NT2/D1 (cell line): ENCODE measurements around the gene MLPH.

Experiments used
- DNase-seq: peaks from one replicate; pipeline ENCODE4 v3.0.0-alpha.2; 2011; ENCODE audit warnings: low read depth, low spot score
- H3K27me3 ChIP-seq: 2 replicates; pipeline ENCODE4 v1.6.0; 2011; ENCODE audit warnings: mild to moderate bottlenecking; ENCODE audit not compliant: insufficient read length, insufficient read depth
- H3K36me3 ChIP-seq: 2 replicates; pipeline ENCODE4 v1.6.1; 2011; ENCODE audit warnings: mild to moderate bottlenecking, low read length, mixed read lengths; ENCODE audit not compliant: insufficient read depth, insufficient read length
- H3K4me1 ChIP-seq: 2 replicates; pipeline ENCODE4 v1.5.1; 2011; ENCODE audit not compliant: insufficient read depth, insufficient read length
- H3K4me3 ChIP-seq: 2 replicates; pipeline ENCODE4 v1.5.1; 2011; ENCODE audit warnings: low read depth; ENCODE audit not compliant: insufficient read length
- H3K9ac ChIP-seq: 2 replicates; pipeline ENCODE4 v1.6.0; 2011; ENCODE audit warnings: low read depth; ENCODE audit not compliant: insufficient read length
- H3K9me3 ChIP-seq: 2 replicates; pipeline ENCODE4 v1.5.1; 2011; ENCODE audit warnings: mild to moderate bottlenecking, low read length; ENCODE audit not compliant: insufficient read depth
- SUZ12 ChIP-seq: IDR thresholded peaks from 2 replicates; pipeline ENCODE4 v1.6.1; 2011; ENCODE audit not compliant: insufficient read length, insufficient read depth; ENCODE audit errors: extremely low read depth
- YY1 ChIP-seq: IDR thresholded peaks from 2 replicates; pipeline ENCODE4 v1.6.1; 2011; ENCODE audit not compliant: insufficient read length, insufficient read depth
- ZNF274 ChIP-seq: IDR thresholded peaks from 2 replicates; pipeline ENCODE4 v1.6.1; 2011; ENCODE audit warnings: mild to moderate bottlenecking, low read depth, low read length

The MLPH gene

DNA sequence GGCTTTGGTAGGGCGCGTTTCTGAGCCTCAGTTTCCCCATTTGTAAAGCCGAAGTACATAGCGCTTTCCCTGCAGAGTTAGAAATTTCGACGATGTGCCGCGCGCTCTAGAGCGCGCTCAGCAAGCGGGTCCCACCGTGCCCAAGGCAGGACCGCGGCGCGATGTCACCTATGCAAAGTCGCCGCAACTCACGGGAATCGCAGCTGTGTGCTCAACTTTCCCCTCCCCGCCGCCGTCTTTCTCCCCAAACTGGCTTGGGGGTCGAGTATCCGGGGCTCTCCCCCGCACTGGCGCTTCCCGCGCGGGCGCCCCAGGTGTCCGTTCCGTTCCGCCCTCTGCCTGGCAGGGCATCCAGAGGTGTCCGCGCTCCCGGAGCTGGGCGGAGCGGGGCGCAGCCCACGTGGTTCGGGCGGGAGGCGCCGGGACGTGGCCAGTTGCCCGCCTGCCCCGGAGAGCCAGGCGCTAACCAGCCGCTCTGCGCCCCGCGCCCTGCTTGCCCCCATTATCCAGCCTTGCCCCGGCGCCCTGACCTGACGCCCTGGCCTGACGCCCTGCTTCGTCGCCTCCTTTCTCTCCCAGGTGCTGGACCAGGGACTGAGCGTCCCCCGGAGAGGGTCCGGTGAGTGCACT lies at the start of gene MLPH:
Gene MLPH (plus strand): TSS at position 433 of the 630 bp plus-strand sequence. CDS start 6,176 bp downstream, outside the sequence.
- Histone ChIP-seq H3K9me3 (peaks cover 14% of the 10 kb centered on the region), H3K4me1 (peaks cover 13% of the 10 kb centered on the region), H3K9ac (peak within 1 kb of the TSS; percentile 72), H3K4me3 (peak within 1 kb of the TSS; percentile 62), H3K27me3 (peaks cover 74% of the 10 kb centered on the region), H3K36me3 (no peaks in the 10 kb centered on the region)
- TF ChIP-seq SUZ12: peak; percentile 90
- no peak for TF ChIP-seq ZNF274
- DNase-seq: no peak

GRCh38 chr2:237437566-237437965 lies 49.5 kb upstream of the MLPH start:
- Histone ChIP-seq H3K27me3 (no peaks in the 10 kb centered on the region), H3K4me1 (peaks cover 8% of the 10 kb centered on the region), H3K36me3 (no peaks in the 10 kb centered on the region), H3K9ac (no peak overlapping the region), H3K4me3 (no peak overlapping the region), H3K9me3 (no peaks in the 10 kb centered on the region)
- no peak for DNase-seq
- TF ChIP-seq ZNF274: no peak
- TF ChIP-seq SUZ12: no peak
- no peak for TF ChIP-seq YY1

GRCh38 chr2:237438080-237438940 lies 48.7 kb upstream of the MLPH start:
- no peak for DNase-seq
- Histone ChIP-seq H3K27me3 (no peaks in the 10 kb centered on the region), H3K9me3 (no peaks in the 10 kb centered on the region), H3K9ac (no peak overlapping the region), H3K36me3 (no peaks in the 10 kb centered on the region), H3K4me1 (peaks cover 8% of the 10 kb centered on the region), H3K4me3 (no peak overlapping the region)
- TF ChIP-seq SUZ12: no peak
- no peak for TF ChIP-seq YY1
- TF ChIP-seq ZNF274: no peak

GRCh38 chr2:237440819-237441281 lies 46.2 kb upstream of the MLPH start:
- no peak for TF ChIP-seq YY1
- TF ChIP-seq SUZ12: no peak
- no peak for TF ChIP-seq ZNF274
- no peaks in the 10 kb centered on the region for H3K36me3 ChIP-seq
- H3K9ac ChIP-seq: no peak overlapping the region
- H3K4me3 ChIP-seq: no peak overlapping the region
- no peaks in the 10 kb centered on the region for H3K27me3 ChIP-seq
- peaks cover 5% of the 10 kb centered on the region for H3K4me1 ChIP-seq
- DNase-seq: no peak
- no peaks in the 10 kb centered on the region for H3K9me3 ChIP-seq

GRCh38 chr2:237441605-237442274 lies 45.3 kb upstream of the MLPH start:
- Histone ChIP-seq H3K9ac (no peak overlapping the region), H3K36me3 (no peaks in the 10 kb centered on the region), H3K4me1 (peaks cover 5% of the 10 kb centered on the region), H3K9me3 (no peaks in the 10 kb centered on the region), H3K27me3 (no peaks in the 10 kb centered on the region), H3K4me3 (no peak overlapping the region)
- TF ChIP-seq ZNF274 (no peak), SUZ12 (no peak), YY1 (no peak)
- no peak for DNase-seq

- H3K36me3 ChIP-seq: no peaks in the 10 kb centered on the region
- H3K4me1 ChIP-seq: no peaks in the 10 kb centered on the region
- no peak for TF ChIP-seq SUZ12
- TF ChIP-seq ZNF274: no peak
- TF ChIP-seq YY1: no peak
- H3K9ac ChIP-seq: no peak overlapping the region
- no peak overlapping the region for H3K4me3 ChIP-seq
- H3K27me3 ChIP-seq: no peaks in the 10 kb centered on the region
- no peak for DNase-seq
- H3K9me3 ChIP-seq: no peaks in the 10 kb centered on the region
Measured at GRCh38 chr2:237444071-237444470, 43.0 kb upstream of the MLPH start.
